Liver (tissue), 9 donors: ENCODE results near the gene GOLGA1. TPM values are rescaled to one million over a fixed set of nuclear protein-coding genes. Genes with fewer than 3 reads are reported as not detected.

Experiments
- DNase-seq: peaks from one replicate; pipeline ENCODE4 v3.0.0-alpha.2; 2017; ENCODE audit warnings: low spot score
- H3K27ac ChIP-seq, 2 donors: one replicate each; pipeline ENCODE4 v1.7.0; 2013; ENCODE audit warnings: inconsistent platforms in 2 of 2, low read length in 2 of 2, control low read depth in 1 of 2, low read depth in 1 of 2, mild to moderate bottlenecking in 1 of 2
- H3K27me3 ChIP-seq, 4 donors: one replicate each; pipeline versions ENCODE4 v1.6.1 to v1.7.0; 2013; ENCODE audit warnings: low read length in 3 of 4, inconsistent platforms in 1 of 4, mild to moderate bottlenecking in 1 of 4, moderate library complexity in 1 of 4; ENCODE audit not compliant: control insufficient read depth in 4 of 4, insufficient read depth in 4 of 4
- H3K36me3 ChIP-seq, 4 donors: one replicate each; pipeline versions ENCODE4 v1.6.1 to v1.7.0; 2013; ENCODE audit warnings: low read length in 3 of 4, mild to moderate bottlenecking in 3 of 4, low read depth in 1 of 4, moderate library complexity in 1 of 4; ENCODE audit not compliant: control insufficient read depth in 4 of 4, insufficient read depth in 3 of 4
- H3K4me1 ChIP-seq, 4 donors: one replicate each; pipeline versions ENCODE4 v1.6.1 to v1.7.0; 2013; ENCODE audit warnings: low read length in 3 of 4, mild to moderate bottlenecking in 3 of 4, moderate library complexity in 1 of 4; ENCODE audit not compliant: control insufficient read depth in 4 of 4, insufficient read depth in 4 of 4
- H3K4me3 ChIP-seq, 3 donors: one replicate each; pipeline versions ENCODE4 v1.6.1 to v1.7.0; 2013; ENCODE audit warnings: low read length in 3 of 3, control low read depth in 1 of 3, low read depth in 1 of 3, mild to moderate bottlenecking in 1 of 3
- H3K9ac ChIP-seq, 2 donors: one replicate each; pipeline ENCODE4 v1.7.0; 2013; ENCODE audit warnings: low read length in 2 of 2, mild to moderate bottlenecking in 2 of 2, moderate library complexity in 2 of 2, control low read depth in 1 of 2, low read depth in 1 of 2
- H3K9me3 ChIP-seq, 4 donors: one replicate each; pipeline versions ENCODE4 v1.6.1 to v1.7.0; 2013; ENCODE audit warnings: low read length in 3 of 4; ENCODE audit not compliant: control insufficient read depth in 4 of 4
- FOXA1 ChIP-seq: IDR thresholded peaks from 2 replicates; pipeline ENCODE4 v1.6.1; 2016; ENCODE audit warnings: antibody characterized with exemption
- GABPA ChIP-seq, 2 donors: IDR thresholded peaks in 1 of 2; conservative IDR thresholded peaks in 1 of 2; 2 replicates each; pipeline ENCODE4 v1.6.1; 2016; ENCODE audit warnings: antibody characterized with exemption in 2 of 2, mild to moderate bottlenecking in 1 of 2, moderate library complexity in 1 of 2
- HNF4A ChIP-seq, 2 donors: conservative IDR thresholded peaks; 2 replicates each; pipeline ENCODE4 v1.6.1; 2016; ENCODE audit warnings: antibody characterized with exemption in 2 of 2, mild to moderate bottlenecking in 2 of 2
- HNF4G ChIP-seq: IDR thresholded peaks from 2 replicates; pipeline ENCODE4 v1.6.1; 2016; ENCODE audit warnings: antibody characterized with exemption
- JUND ChIP-seq, 2 donors: IDR thresholded peaks; 2 replicates each; pipeline ENCODE4 v1.6.1; 2016; ENCODE audit warnings: antibody characterized with exemption in 2 of 2
- NR2F2 ChIP-seq: IDR thresholded peaks from 2 replicates; pipeline ENCODE4 v1.6.1; 2016; ENCODE audit warnings: antibody characterized with exemption
- RAD21 ChIP-seq, 2 donors: IDR thresholded peaks; 2 replicates each; pipeline ENCODE4 v1.6.1; 2016; ENCODE audit warnings: antibody characterized with exemption in 2 of 2, mild to moderate bottlenecking in 2 of 2
- RXRA ChIP-seq, 2 donors: IDR thresholded peaks; 2 replicates each; pipeline ENCODE4 v1.6.1; 2017 to 2018; ENCODE audit warnings: antibody characterized with exemption in 2 of 2, mild to moderate bottlenecking in 1 of 2
- SP1 ChIP-seq: IDR thresholded peaks from 2 replicates; pipeline ENCODE4 v1.6.1; 2018; ENCODE audit warnings: antibody characterized with exemption, mild to moderate bottlenecking
- TAF1 ChIP-seq: conservative IDR thresholded peaks from 2 replicates; pipeline ENCODE4 v1.6.1; 2016; ENCODE audit warnings: antibody characterized with exemption, mild to moderate bottlenecking
- WGBS: extraction: QIAGEN DNeasy Blood & Tissue Kit; methylation state at CpG from one replicate; pipeline ENCODE4 v1.1.7; 2013; 5-methylcytosine and 5-hydroxymethylcytosine counted together
- polyA plus RNA-seq, 2 donors: library from polyadenylated mRNA; stranded (reverse) in 1 of 2; unstranded in 1 of 2; fragments of 200-250 nt in 1 of 2; fragments of >200 nt in 1 of 2; fragmentation: Nextera tagmentation in 1 of 2; extraction: Ambion mirVana in 1 of 2; gene quantifications; one replicate each; pipeline versions ENCODE4 v1.2.1 to v1.2.3, GENCODE V29; 2013 to 2015
- total RNA-seq, 2 donors: library from RNA; depleted of rRNA; stranded (reverse); fragments of >200 nt; gene quantifications; one replicate each; pipeline ENCODE4 v1.2.3, GENCODE V29; 2014
- TF ChIP-seq, protein P1 (sequence below): fragments of 150-350 bp; IDR thresholded peaks from 2 replicates; pipeline ENCODE4 v1.5.1; 2017; ENCODE audit warnings: improper control_type of control experiment, low read depth, low read length; ENCODE audit not compliant: missing input control
- TF ChIP-seq, protein P2 (sequence below): IDR thresholded peaks from 2 replicates; pipeline ENCODE4 v1.6.1; 2016; ENCODE audit warnings: antibody characterized with exemption
- TF ChIP-seq, protein P3 (sequence below): IDR thresholded peaks from 2 replicates; pipeline ENCODE4 v1.6.1; 2016; ENCODE audit warnings: antibody characterized with exemption
- TF ChIP-seq, protein P4 (sequence below): IDR thresholded peaks from 2 replicates; pipeline ENCODE4 v1.6.1; 2016; ENCODE audit warnings: antibody characterized with exemption
- donor health status: healthy.
- donor health status: healthy.
- donor health status: healthy.
- donor health status: healthy.
- donor health status: healthy.

Gene GOLGA1
- total and polyA plus RNA-seq, 4 donors, result 5.9 to 17.6 (median 8.9) TPM

DNA sequence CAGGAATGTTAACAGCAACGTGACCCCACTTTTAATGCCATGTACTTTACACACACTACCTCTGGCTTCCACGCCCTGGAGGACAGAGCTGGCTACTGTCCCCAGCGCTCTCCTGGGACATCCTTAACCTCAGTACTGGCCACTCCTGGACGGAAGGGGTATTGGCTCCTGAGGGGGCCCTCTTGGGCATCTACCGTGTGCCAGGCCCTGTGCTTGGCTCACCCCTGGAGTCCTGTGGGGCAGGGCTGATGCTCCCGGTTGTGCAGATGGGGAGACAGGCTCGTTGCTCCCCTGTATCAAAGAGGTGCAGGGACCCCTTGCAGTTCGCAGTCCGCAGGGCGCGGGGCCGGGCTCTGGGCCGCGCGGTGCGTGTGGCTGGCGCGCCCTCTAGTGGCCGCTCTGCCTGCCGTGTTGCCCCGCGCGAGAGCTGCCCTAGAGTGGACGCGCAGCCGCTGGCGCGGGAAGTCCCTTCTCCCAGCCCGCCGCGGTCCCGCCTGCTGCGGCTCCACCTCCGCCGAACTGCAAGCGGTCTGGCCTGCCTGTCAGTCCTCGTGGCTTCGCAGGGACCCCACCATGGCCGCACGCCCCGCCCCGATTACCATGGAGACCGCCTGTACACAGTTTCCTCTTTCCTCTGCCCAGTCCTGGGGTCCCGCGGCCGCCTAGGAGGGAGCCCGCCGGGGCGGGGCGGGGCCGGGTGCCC lies 87.9 kb downstream of the GOLGA1 start, which contains the start of gene WDR38:
TSS of gene WDR38 (plus strand) at position 632 of the 703 bp plus-strand sequence. CDS start 72 bp downstream, outside the sequence.
- no peak within 1 kb of the TSS for H3K27ac ChIP-seq
- H3K4me1 ChIP-seq, result peaks cover 2 to 13% (median 10%) of the 10 kb centered on the region in 4 donors
- DNase-seq, result peak; percentile 82
- 1% methylated on average over 51 of the region's 51 CpGs for WGBS
- H3K36me3 ChIP-seq, result peaks cover 0 to 15% (median 9%) of the 10 kb centered on the region in 4 donors
- H3K9me3 ChIP-seq, result no peaks in the 10 kb centered on the region
- peak within 1 kb of the TSS in 2 of 3 donors; percentile 49 to 67 for H3K4me3 ChIP-seq
- H3K9ac ChIP-seq, result no peak within 1 kb of the TSS
- H3K27me3 ChIP-seq, result peaks cover 0 to 4% (median 0%) of the 10 kb centered on the region in 4 donors
- TF ChIP-seq, protein P1, sequence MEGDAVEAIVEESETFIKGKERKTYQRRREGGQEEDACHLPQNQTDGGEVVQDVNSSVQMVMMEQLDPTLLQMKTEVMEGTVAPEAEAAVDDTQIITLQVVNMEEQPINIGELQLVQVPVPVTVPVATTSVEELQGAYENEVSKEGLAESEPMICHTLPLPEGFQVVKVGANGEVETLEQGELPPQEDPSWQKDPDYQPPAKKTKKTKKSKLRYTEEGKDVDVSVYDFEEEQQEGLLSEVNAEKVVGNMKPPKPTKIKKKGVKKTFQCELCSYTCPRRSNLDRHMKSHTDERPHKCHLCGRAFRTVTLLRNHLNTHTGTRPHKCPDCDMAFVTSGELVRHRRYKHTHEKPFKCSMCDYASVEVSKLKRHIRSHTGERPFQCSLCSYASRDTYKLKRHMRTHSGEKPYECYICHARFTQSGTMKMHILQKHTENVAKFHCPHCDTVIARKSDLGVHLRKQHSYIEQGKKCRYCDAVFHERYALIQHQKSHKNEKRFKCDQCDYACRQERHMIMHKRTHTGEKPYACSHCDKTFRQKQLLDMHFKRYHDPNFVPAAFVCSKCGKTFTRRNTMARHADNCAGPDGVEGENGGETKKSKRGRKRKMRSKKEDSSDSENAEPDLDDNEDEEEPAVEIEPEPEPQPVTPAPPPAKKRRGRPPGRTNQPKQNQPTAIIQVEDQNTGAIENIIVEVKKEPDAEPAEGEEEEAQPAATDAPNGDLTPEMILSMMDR, result peak; percentile 77
- TF ChIP-seq FOXA1 (no peak), RAD21 (IDR thresholded peaks at IDR 0.05) (peak; percentile 86 to 90), HNF4G (no peak), RXRA (IDR thresholded peaks at IDR 0.05) (no peak), NR2F2 (no peak)
- TF ChIP-seq, protein P2, sequence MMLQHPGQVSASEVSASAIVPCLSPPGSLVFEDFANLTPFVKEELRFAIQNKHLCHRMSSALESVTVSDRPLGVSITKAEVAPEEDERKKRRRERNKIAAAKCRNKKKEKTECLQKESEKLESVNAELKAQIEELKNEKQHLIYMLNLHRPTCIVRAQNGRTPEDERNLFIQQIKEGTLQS, result no peak

DNA sequence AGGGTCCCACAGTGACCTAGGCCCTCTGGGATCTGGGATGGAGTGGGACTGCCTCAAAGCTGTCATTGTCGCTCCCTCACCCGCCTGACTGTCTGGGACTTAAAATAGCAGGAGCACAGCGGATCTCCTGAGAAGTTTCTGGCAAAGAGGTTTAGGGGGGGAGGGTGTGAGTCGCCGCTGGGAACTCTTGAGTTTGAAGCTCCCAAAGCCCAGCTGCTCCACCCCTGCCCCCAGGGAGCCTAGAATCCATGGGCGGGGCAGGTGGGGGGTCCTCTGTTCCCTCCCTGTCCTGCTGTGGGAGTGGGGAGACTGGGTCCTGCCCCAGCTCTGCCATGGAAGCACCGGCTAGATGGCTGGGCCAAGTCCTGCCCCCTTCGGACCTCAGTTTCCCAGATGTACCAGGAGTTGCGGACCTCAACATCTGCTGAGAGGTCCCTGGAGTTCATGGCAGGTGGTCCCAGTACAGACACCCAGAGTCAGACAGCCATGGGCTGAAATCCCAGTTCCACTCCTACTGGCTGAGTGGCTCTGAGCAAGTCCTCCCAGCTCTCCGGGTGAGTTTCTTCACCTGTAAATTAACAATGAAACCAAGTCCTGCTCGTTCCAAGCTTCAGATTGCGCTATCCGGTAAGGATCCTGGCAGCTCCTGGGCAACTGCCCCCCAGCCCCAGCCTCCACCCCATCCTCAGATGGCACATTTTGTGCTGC lies 88.6 kb downstream of the GOLGA1 start:
- no peak for DNase-seq
- TF ChIP-seq TAF1 (no peak), RXRA (IDR thresholded peaks at IDR 0.05) (no peak), HNF4G (no peak), HNF4A (conservative IDR thresholded peaks at IDR 0.05) (no peak), GABPA (IDR thresholded peaks at IDR 0.05 in 1 of 2, conservative IDR thresholded peaks at IDR 0.05 in 1 of 2) (no peak), JUND (IDR thresholded peaks at IDR 0.05) (no peak), SP1 (no peak)
- TF ChIP-seq, protein P3, sequence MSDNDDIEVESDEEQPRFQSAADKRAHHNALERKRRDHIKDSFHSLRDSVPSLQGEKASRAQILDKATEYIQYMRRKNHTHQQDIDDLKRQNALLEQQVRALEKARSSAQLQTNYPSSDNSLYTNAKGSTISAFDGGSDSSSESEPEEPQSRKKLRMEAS, result no peak
- TF ChIP-seq, protein P4, sequence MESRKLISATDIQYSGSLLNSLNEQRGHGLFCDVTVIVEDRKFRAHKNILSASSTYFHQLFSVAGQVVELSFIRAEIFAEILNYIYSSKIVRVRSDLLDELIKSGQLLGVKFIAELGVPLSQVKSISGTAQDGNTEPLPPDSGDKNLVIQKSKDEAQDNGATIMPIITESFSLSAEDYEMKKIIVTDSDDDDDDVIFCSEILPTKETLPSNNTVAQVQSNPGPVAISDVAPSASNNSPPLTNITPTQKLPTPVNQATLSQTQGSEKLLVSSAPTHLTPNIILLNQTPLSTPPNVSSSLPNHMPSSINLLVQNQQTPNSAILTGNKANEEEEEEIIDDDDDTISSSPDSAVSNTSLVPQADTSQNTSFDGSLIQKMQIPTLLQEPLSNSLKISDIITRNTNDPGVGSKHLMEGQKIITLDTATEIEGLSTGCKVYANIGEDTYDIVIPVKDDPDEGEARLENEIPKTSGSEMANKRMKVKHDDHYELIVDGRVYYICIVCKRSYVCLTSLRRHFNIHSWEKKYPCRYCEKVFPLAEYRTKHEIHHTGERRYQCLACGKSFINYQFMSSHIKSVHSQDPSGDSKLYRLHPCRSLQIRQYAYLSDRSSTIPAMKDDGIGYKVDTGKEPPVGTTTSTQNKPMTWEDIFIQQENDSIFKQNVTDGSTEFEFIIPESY, result no peak
- TF ChIP-seq, protein P1, result no peak
- no peak overlapping the region for H3K4me3 ChIP-seq
- H3K9ac ChIP-seq, result no peak overlapping the region
- no peak overlapping the region for H3K27ac ChIP-seq
- peaks cover 0 to 4% (median 0%) of the 10 kb centered on the region in 4 donors for H3K27me3 ChIP-seq
- 67% methylated on average over 13 of the region's 13 CpGs for WGBS
- H3K4me1 ChIP-seq, result peaks cover 2 to 13% (median 10%) of the 10 kb centered on the region in 4 donors
- H3K36me3 ChIP-seq, result peaks cover 0 to 8% (median 3%) of the 10 kb centered on the region in 4 donors
- no peaks in the 10 kb centered on the region for H3K9me3 ChIP-seq
